Astrocyte of the cerebellum (primary cell): ENCODE results near the gene GATB.
"Not testable (repeated sequence)": the region's sequence is repeated elsewhere in the genome, so short reads cannot be mapped to it uniquely, and the experiment has no call there.

Source experiments
- DNase-seq: peaks from one replicate; pipeline ENCODE4 v3.0.0-alpha.2; 2011; ENCODE audit warnings: low read depth
- H3K4me3 ChIP-seq: 2 replicates; pipeline ENCODE4 v1.5.1; 2011; ENCODE audit warnings: mild to moderate bottlenecking, low read depth, low read length, moderate library complexity
- in situ Hi-C: cut with HindIII; loops from 2 replicates; pipeline ENCODE4 v1.10.0; 2017; ENCODE audit warnings: low sequenced_read_pairs
- TF ChIP-seq, protein P1 (sequence below): IDR thresholded peaks from 2 replicates; pipeline ENCODE4 v1.5.1; 2012; ENCODE audit warnings: low read length, low read depth, moderate library complexity, mild to moderate bottlenecking; ENCODE audit errors: missing control alignments

The GATB gene

DNA sequence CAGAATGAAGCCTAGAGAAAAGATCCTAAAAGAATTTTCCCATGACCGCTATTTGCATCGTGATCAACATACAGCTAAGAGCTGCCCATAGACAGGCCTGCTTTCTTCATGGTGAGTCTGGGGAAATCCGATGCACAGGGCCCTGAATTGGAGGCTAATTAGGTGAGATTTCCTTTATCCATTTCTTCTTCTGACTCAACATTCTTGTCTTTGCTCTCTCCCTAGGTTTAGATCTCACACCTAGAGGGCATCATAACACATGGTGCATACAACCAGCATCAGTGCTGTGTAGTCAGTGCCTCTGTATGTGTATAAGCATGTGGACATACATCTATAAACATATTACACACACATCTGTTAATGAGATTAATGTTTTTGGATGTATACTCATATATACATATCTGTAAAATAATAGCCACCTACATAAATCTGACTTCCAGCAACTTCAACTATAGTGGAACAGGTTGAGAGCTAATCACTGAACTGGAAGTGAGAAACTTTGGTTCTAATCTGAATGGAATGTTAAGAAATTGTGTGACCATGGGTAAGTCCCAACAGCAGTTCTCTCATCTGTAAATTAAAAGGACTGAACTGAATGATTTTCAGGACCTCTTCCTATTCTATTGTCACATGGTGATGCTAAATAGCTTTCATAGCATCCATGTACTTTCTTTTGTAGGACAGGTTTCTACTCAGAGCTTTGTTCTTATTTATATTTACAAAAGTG, 17.5 kb downstream of the GATB start:
- TF ChIP-seq, protein P1, sequence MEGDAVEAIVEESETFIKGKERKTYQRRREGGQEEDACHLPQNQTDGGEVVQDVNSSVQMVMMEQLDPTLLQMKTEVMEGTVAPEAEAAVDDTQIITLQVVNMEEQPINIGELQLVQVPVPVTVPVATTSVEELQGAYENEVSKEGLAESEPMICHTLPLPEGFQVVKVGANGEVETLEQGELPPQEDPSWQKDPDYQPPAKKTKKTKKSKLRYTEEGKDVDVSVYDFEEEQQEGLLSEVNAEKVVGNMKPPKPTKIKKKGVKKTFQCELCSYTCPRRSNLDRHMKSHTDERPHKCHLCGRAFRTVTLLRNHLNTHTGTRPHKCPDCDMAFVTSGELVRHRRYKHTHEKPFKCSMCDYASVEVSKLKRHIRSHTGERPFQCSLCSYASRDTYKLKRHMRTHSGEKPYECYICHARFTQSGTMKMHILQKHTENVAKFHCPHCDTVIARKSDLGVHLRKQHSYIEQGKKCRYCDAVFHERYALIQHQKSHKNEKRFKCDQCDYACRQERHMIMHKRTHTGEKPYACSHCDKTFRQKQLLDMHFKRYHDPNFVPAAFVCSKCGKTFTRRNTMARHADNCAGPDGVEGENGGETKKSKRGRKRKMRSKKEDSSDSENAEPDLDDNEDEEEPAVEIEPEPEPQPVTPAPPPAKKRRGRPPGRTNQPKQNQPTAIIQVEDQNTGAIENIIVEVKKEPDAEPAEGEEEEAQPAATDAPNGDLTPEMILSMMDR, result no peak
- in situ Hi-C loops, result no loop called here
- DNase-seq, result no peak
- no peak overlapping the region for H3K4me3 ChIP-seq

- DNase-seq, result no peak
- in situ Hi-C loops, result no loop called here
- no peak overlapping the region for H3K4me3 ChIP-seq
- TF ChIP-seq, protein P1, result no peak
Observed at GRCh38 chr4:151738720-151739517, 21.9 kb downstream of the GATB start.

DNA sequence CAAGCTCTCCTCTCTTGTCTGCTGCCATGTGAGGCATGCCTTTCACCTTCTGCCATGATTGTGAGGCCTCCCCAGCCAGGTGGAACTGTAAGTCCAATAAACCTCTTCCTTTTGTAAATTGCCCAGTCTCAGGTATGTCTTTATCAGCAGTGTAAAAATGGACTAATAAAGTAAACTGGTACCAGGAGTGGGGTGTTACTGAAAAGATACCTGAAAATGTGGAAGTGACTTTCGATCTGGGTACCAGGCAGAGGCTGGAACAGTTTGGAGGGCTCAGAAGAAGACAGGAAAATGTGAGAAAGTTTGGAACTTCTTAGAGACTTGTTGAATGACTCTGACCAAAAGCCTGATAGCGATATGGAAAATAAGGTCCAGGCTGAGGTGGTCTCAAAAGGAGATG, 24.0 kb downstream of the GATB start:
- H3K4me3 ChIP-seq, in situ Hi-C loops, DNase-seq: not testable (repeated sequence)

DNA sequence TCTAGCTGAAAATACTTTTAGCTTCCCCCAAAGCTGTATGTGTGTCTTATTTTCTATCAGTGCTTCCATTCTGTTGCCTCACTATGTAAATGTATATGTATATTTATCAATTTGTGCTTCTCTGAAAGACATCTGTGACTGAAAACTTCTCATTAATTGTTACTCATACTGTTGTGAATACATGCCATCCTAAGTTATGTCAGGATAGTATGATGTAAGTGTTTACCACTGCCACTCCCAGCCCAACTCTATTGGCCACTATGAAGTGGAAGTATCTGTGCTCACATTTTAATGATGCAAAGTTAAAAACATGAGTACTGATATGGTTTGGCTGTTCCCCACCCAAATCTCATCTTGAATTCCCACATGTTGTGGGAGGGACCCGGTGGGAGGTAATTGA, 24.4 kb downstream of the GATB start:
- TF ChIP-seq, protein P1, result no peak
- DNase-seq, result no peak
- H3K4me3 ChIP-seq, result no peak overlapping the region
- in situ Hi-C loops, result no loop called here

DNA sequence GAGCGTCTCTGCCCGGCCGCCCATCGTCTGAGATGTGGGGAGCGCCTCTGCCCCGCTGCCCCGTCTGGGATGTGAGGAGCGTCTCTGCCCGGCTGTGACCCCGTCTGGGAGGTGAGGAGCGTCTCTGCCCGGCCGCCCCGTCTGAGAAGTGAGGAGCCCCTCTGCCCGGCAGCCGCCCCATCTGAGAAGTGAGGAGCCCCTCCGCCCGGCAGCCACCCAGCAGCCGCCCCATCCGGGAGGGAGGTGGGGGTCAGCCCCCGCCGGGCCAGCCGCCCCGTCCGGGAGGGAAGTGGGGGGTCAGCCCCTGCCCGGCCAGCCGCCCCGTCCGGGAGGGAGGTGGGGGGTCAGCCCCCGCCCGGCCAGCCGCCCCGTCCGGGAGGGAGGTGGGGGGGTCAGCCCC, 29.1 kb downstream of the GATB start:
- H3K4me3 ChIP-seq, DNase-seq, in situ Hi-C loops: not testable (repeated sequence)

DNA sequence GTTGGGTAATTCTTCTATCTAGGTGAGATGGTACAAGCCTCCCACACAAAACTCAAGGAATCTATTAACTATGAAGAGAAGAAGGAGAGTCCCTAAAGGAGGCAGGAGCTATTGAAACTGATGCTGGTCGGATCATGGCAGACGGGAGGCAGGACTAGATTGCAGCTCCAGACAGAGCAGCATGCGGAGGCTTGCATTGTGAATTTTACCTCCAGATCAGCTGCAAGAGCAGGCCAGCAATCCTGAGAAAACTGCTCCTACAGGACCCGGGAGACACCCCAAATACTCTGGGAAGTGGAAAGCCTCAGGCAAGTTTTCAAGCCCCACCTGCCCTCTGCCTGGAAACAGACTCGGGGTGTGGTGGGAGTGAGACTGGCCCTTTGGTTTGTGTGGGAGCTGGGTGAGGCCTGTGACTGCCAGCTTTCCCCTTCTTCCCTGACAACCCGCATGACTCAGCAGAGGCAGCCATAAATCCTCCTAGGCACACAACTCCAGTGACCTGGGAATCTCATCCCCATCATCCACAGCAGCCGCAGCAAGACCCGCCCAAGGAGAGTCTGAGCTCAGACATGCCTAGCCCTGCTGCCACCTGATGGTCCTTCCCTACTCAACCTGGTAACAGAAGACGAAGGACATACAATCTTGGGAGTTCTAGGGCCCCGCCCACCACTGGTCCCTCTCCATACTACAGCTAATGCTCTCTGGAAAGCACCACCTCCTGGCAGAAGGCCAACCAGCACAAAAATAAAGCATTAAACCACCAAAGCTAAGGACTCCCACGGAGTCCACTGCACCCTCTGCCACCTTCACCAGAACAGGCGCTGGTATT, 30.9 kb downstream of the GATB start:
- H3K4me3 ChIP-seq, result no peak overlapping the region
- TF ChIP-seq, protein P1, result no peak
- in situ Hi-C loops, result no loop called here
- DNase-seq, result no peak

DNA sequence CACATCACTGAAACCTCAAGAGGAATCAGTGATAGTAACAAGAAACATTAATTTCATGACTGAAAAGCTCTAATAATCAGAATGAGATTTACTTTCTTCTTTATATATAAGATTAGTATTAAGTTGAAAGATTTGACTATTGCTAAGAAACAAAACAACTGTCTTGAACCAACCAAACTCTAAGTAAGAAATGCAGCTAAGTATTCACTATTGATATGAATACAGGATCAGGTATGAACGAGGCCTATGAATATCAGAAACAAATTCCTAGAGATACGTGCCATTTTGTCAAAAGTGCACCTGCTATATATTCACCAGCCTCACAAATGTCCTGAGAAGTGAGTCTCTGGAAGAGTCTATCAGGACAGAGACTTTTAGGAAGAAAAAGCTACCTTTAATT, 32.1 kb downstream of the GATB start:
- no peak overlapping the region for H3K4me3 ChIP-seq
- DNase-seq, result no peak
- TF ChIP-seq, protein P1, result no peak
- in situ Hi-C loops, result no loop called here
